Hematopoietic multipotent progenitor cell treated with erythropoietin and hydrocortisone succinate and interleukin-3 and kit ligand, for 17 days (in vitro differentiated cells): ENCODE results near the gene NCDN.
"Not testable (repeated sequence)": the region's sequence is repeated elsewhere in the genome, so short reads cannot be mapped to it uniquely, and the experiment has no call there.

Experiments used
- DNase-seq: peaks from one replicate; pipeline ENCODE4 v3.0.0-alpha.2; 2015; ENCODE audit warnings: low spot score

Gene NCDN

DNA sequence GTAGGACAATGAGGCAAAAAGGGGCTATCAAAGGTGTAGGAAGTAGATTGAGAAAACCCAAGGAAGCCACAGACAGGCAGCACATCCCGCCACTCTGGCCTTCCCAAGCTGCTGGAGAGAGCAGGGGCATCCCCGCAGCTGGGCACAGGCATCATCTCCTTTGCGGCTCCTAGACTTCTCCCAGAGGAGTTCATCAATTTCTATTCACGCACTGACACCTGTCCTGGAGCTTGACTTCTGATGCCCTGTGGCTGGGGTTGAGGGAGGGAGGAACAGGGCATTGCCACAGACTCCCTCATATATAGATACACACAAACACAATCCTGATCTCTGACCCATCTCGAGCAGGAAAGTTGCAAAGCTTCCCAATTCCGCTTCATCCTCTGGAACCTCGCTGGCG is 13.7 kb downstream of the NCDN start:
- DNase-seq: no peak

DNA sequence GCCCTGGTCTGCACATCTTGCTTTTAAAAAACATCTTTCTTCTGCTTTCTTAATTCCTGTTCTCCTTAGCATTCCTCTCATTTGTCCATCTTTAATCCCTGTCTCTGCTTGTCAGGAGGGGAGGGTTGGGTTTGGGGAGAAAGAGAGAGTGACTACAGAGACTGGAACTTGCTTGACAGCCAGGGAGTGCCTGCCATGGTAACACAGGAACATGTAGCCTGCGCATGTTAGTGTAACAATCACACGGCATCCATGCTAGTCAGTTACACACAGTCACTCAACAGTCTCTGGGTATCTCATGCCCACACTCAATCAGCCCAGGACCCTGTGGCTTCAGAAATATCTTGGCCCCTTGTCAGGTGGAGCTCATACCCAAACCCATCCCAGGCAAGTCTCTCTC is 14.7 kb downstream of the NCDN start:
- no peak for DNase-seq

DNA sequence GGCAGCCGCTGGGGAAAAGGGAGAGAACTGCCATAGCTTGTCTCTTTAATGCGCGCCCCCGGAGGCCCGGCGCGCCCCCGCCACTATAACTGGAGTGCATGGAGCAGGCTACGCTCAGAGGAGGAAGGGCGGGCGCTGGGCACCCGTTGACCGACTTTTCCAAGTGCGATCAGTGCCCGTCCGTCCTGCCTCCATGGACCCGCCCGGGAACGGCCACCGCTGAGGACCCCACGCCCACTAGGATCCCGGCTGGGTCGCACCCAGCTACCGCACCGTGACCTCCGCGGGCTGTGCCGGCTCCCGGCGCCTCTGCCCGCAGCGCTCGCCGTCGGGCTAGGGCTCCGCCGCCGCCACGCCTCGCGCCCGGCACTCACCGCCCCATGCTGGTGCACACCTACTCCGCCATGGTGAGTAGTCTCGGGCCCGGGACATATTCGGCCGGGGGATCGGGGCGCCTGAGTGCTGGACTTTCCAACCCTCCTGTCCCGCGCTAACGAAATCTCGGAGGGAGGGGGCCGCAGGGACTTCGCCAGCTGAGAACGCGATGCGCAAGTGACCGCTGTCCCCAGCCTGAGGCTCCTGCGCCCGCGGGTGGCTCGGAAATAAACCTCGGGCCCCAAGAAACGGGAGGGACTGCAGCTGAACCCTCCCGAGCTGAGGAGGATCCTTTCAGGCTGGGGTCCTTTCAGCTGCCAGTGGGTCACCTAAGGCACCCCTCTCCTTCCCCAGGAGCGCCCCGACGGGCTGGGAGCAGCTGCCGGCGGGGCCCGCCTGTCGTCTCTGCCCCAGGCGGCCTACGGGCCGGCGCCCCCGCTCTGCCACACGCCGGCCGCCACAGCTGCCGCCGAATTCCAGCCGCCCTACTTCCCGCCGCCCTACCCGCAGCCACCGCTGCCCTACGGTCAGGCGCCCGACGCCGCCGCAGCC is 15.9 kb downstream of the NCDN start, which contains the start of gene TFAP2E:
TSS of gene TFAP2E (plus strand) at position 117 of the 927 bp plus-strand sequence. CDS start at position 381, 264 bp downstream.
- DNase-seq: no peak

DNA sequence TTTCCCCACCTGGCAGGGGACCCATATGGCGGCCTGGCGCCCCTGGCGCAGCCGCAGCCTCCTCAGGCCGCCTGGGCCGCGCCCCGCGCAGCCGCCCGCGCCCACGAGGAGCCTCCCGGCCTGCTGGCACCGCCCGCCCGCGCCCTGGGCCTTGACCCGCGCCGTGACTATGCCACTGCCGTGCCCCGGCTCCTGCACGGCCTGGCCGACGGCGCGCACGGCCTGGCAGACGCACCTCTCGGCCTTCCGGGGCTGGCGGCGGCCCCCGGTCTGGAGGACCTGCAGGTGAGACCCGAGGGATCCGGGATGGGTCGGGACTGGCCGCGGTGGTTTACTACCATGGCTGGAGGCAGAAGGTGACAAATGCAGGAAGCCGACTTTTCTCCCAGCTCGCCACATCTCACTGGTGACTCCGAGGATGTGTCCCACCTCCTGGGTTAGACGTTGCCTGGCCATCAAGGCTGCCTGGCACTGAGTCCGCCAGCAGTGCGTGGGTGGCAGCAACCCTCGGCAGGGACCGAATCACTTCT is 16.6 kb downstream of the NCDN start:
- no peak for DNase-seq

DNA sequence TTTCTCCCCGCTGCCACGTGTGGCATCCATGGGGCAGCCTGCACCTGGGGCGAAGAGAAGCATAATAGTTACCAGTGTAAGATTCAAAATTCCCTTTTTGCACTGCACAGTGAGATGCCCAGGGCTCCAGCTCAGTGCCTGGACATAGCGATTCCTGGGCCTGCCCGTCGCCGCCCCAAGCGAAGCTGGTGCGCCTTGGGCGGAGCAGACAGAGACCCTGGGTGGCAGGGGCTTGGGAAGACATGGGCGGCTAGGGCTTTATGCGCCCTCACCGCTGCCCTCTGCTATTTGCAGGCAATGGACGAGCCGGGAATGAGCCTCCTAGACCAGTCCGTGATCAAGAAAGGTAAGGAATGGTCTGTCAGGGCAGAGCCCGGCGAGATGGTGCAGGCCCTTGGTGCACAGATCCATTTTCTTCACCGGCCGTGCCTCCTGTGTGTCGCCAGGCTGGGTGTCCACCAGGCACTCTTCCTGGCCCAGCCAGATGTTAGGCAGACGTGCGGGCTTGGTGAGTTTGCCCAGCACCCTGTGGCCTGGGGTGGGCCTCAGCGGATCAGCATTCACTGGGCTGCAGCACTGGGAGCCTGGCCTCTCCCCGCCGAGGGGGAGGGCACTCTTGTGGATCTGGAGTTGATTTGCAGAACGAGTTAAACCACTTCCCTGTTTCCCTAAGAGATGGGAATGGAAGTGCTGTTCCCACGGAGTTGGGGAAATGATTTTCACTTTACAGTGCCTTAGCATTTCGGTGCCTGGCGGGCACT is 17.2 kb downstream of the NCDN start:
- DNase-seq: no peak

DNA sequence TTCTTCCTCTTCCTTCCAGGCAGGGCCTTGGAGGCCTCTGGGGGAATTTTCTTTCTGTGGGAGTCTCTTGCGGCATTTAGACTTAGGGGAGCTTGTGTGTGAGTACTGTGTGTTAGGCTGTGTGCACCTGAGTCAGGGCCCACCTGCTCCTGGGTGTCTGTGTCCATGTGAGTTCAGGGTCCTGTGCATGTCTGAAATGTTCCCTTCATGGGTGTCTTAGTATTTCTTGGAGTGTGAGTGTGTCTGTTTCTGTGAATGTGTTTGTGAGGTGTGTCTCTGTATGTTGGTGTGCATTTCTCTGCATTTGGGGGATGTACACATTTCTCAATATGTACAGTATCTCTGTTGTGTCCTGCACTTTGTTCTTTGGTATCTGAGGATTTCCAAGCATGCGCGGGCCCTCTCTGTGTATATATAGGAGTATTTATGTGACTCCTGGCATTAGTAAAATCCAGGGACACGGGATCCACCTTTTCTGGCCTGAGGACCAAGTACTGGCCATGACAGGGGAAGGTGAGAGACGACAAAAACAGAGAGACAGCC is 17.9 kb downstream of the NCDN start:
- no peak for DNase-seq

DNA sequence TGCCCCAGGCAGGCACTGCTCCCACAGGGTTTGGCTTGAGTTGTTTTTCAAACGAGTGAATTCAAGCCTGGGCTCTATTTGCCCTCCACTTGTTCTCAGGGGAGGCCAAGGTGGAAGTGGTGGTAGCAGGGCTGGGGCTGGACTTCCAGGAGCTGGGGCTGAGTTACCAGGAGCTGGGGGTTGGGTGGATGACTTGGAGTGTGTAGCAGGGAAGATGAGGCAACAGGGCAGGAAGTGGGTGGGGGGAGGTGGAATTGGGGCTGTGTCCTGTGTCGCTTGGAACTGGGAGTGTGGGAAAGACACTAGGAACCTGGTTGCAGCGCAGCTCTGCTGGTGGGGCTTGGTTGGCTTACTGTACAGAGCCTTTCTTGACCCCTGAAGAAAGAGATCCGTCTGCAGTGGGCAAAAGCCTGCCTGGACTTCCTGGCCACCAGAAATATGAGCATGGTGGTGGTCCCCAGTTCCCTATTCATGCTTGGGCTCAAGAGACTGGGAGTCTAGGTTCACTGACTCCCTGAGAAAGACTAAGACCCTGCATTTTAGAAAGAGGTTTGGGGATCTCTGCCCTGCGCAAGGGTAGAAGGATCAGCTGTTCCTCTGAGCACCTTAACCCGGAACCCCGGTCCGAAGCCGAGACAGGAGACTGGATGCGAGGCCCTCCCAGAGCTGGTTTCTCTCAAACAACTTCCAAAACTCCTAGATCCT is 18.6 kb downstream of the NCDN start:
- no peak for DNase-seq

DNA sequence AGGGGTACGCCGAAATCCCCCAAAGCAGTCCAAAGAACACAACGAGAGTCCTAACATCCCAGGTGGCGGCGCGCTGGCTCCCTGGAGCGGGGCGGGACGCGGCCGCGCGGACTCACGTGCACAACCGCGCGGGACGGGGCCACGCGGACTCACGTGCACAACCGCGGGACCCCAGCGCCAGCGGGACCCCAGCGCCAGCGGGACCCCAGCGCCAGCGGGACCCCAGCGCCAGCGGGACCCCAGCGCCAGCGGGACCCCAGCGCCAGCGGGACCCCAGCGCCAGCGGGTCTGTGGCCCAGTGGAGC is 19.1 kb downstream of the NCDN start:
- not testable (repeated sequence) for DNase-seq

DNA sequence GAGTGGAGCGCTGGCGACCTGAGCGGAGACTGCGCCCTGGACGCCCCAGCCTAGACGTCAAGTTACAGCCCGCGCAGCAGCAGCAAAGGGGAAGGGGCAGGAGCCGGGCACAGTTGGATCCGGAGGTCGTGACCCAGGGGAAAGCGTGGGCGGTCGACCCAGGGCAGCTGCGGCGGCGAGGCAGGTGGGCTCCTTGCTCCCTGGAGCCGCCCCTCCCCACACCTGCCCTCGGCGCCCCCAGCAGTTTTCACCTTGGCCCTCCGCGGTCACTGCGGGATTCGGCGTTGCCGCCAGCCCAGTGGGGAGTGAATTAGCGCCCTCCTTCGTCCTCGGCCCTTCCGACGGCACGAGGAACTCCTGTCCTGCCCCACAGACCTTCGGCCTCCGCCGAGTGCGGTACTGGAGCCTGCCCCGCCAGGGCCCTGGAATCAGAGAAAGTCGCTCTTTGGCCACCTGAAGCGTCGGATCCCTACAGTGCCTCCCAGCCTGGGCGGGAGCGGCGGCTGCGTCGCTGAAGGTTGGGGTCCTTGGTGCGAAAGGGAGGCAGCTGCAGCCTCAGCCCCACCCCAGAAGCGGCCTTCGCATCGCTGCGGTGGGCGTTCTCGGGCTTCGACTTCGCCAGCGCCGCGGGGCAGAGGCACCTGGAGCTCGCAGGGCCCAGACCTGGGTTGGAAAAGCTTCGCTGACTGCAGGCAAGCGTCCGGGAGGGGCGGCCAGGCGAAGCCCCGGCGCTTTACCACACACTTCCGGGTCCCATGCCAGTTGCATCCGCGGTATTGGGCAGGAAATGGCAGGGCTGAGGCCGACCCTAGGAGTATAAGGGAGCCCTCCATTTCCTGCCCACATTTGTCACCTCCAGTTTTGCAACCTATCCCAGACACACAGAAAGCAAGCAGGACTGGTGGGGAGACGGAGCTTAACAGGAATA is 19.7 kb downstream of the NCDN start:
- no peak for DNase-seq

DNA sequence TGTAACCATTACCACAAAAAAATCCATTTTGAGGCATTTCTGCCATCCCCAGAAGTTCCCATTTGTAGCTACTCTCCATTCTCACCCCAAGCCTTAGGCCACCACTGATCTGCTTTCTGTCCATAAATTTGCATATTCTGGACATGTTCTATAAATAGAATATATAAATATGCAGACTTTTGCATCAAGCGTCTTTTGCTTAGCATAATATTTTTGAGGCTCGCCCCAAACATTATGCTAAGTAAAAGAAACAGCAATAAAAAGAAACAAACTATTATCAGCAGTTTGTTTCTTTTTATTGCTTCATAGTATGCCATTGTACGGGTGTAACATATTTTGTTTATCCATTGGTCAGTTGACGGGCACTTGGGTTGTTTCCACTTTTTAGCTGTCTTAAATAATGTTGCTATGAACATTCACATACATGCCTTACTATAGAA is 23.4 kb downstream of the NCDN start:
- DNase-seq: no peak

DNA sequence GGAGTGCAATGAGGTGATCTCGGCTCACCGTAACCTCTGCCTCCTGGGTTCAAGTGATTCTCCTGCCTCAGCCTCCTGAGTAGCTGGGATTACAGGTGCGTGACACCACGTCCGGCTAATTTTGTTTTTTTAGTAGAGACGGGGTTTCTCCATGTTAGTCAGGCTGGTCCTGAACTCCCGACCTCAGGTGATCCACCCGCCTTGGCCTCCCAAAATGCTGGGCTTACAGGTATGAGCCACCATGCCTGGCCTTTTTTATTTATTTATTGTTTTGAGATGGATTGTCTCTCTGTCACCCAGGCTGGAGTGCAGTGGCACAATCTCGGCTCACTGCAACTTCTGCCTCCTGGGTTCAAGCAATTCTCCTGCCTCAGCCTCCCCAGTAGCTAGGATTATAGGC is 24.0 kb downstream of the NCDN start:
- not testable (repeated sequence) for DNase-seq

DNA sequence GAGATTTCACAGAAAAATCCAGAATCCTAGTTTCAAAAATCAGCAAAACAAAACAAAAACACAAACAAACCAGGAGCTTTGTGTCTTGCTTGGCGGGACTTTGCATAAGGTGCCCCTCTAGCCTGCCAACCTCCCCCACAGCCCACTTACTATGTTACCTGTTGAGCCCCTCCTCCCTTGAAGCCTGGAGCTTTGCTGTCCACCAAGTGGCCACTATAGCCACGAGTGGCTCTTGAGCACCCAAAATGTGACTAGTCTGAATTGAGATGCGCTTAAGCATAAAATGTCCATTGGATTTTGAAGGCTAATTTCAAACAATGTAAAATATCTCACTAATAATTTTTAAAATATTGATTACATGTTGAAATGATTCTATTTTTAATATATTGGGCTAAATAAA is 27.7 kb downstream of the NCDN start:
- DNase-seq: no peak

DNA sequence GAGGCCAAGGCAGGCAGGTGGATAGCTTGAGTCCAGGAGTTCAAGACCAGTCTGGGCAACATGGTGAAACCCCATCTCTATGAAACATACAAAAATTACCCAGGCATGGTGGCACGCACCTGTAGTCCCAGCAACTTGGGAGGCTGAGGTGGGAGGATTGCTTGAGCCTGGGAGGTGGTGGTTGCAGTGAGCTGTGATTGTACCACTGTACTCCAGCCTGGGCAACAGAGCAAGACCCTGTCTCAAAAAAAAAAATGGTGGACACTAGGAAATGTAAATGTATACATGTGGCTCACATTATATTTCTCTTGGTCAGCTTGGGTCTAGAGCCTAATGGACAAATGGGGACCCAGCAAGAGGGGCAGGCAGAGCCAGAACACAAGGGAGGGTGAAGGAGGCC is 28.2 kb downstream of the NCDN start:
- DNase-seq: not testable (repeated sequence)

DNA sequence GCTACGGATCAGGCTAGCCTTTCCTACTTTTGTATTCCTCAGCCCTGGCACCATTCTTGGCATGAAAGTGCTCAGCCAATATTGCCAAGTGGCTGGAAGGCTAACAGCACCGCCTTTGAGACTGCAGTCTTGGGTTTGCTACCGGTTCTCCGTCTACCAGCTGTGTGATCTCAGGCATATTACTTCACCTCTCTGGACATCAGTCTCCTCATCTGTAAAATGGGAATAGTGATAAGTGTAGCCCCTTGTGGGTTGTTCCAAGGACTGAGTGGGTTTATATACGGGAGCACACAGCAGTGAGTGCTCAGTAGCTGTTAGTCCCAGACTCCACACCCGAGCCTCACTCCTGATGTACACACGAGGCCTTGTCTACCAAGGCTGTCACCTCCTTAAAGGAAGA is 29.2 kb downstream of the NCDN start:
- DNase-seq: no peak

DNA sequence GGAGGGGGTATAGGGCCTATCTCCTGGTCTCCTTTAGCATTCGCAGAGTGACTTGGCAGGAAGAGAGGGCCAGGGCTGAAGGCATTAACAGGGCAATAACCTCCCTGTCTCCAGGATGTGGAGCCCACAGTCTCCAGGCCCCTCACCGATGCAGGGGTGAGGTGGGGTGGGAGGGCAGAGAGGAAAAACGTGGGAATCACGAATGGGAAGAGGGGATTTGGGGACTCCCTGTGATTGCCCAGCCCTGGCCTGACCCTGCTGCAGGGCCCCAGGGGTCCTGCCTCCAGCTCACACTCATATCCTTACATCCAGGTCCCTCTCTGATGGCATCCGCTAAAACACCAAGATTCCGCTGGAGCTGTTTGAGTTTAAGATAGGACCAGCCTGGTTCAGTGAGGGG is 30.1 kb downstream of the NCDN start:
- DNase-seq: no peak

DNA sequence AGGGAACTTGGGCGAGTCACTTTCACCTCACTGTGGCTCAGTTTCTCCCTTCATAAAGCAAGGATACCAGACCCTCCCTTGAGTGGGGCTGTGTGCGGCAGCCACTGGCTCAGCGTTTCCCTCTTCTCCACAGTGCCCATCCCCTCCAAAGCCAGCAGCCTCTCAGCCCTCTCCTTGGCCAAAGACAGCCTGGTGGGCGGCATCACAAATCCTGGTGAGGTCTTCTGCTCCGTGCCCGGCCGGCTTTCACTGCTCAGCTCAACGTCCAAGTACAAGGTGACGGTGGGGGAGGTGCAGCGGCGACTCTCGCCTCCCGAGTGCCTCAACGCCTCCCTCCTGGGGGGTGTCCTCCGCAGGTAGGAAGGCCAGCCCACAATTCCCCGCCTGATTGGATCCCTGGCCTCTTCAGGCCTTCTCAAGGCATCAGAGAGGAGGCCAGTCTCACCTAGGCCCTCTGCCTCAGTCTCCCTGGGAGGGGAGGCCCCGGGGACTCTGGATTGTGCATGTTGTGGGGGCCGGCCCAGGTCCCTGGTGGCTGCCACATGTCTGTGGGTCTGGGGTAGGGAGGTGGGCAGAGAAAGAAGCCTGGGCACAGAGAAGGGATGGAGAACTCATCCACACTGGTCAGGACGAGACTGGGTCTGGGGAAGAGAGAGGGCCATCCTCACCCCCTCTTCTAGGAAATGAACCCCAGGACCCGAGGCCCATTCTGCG is 30.8 kb downstream of the NCDN start:
- DNase-seq: no peak

DNA sequence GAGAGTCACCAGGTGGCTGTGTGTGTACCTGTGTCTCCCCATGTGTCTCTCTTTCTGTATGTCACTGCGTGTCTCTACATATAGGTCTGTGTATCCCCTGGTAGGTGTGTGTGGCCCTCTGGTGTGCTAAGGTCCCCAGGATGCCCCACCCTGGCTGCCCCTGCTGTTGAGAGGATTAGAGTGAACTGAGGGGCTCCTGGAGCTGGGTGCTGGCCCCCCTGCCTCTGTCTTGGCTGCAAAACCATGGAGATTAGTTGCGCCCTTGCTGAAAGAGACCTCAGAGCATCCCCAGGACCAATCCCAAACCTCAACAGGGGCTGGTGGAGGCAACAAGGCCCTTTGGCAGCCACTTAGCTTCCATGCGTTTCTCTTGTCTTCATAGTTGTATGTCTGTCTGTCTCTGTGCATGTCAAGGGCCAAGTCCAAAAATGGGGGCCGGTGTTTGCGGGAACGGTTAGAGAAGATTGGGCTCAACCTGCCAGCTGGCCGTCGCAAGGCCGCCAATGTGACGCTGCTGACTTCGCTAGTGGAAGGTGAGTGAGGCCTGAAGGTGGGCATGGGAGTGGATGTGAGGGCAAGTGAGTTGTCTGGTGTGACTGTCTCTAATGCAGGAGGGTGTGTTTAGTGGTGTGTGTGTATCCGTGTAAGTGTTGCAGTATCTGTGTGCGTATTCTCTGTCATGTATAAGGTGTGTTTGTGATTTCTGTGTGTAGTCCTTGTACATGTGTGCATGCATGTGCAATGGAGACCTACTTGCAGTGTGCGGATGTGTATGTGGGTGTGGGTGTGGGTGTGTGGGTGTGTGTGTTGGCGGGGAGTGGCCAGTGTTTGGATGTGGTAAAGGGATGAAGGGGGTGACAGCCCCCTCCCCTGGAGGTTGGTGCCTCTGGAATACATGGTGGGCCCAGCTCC is 32.2 kb downstream of the NCDN start:
- DNase-seq: no peak

DNA sequence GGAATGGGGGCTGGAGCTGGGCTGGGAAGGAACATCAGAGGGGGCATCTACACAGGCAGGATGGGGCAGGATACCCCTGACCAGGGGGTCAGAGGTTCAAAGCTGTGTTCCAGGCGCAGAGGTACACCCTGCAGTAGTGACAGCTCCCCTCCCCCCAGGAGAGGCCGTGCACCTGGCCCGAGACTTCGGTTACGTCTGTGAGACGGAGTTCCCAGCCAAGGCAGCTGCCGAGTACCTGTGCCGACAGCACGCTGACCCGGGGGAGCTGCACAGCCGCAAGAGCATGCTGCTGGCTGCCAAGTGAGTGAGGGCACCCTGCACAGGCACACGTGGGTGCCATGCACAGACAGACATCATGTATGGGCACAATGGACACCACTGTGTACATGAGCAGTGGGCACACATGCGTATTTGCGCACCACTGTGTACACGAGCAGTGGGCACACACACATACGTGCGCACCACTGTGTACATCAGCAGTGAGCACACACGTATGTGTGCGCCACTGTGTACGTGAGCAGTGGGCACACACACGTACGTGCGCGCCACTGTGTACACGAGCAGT is 33.0 kb downstream of the NCDN start:
- no peak for DNase-seq

DNA sequence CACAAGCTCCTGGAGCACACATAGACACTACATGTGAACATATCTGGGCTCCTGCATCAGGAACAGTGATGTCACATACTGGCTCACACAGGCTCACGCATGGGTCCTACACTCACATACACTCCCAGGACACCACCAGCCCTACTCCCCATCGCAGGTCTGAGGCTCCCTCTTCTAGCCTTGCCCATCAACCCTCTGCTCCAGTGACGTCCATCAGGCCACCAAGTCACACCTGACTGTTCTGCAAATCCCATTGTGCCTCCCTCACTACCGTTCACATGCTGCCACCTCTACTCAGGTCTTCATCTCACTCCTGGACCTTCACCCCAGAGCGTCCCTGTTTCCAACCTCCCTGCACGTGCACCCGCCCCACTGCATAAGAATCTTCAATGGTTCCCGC is 33.6 kb downstream of the NCDN start:
- DNase-seq: no peak
